IMR-90 (cell line): Measurements from ENCODE around the gene PTCH1.

Experiments
- BHLHE40 ChIP-seq: fragments of 150-350 bp; IDR thresholded peaks from 2 replicates; pipeline ENCODE4 v1.6.1; 2016; ENCODE audit warnings: mild to moderate bottlenecking, low read depth, low read length
- CEBPB ChIP-seq: IDR thresholded peaks from 2 replicates; pipeline ENCODE4 v1.6.1; 2012; ENCODE audit warnings: low read depth, low read length, improper control_type of control experiment
- CHD1 ChIP-seq: IDR thresholded peaks from 2 replicates; pipeline ENCODE4 v1.6.1; 2012; ENCODE audit warnings: low read depth, low read length, improper control_type of control experiment
- ELK1 ChIP-seq: fragments of 150-350 bp; IDR thresholded peaks from 2 replicates; pipeline ENCODE4 v1.6.1; 2016; ENCODE audit warnings: low read depth, mild to moderate bottlenecking, low read length, moderate library complexity, borderline replicate concordance
- FOS ChIP-seq: fragments of 150-350 bp; IDR thresholded peaks from 2 replicates; pipeline ENCODE4 v1.6.1; 2016; ENCODE audit warnings: low read depth, low read length
- POLR2A ChIP-seq: IDR thresholded peaks from 2 replicates; pipeline ENCODE4 v1.6.1; 2012; ENCODE audit warnings: mild to moderate bottlenecking, low read depth, low read length
- RAD21 ChIP-seq: IDR thresholded peaks from 2 replicates; pipeline ENCODE4 v1.6.1; 2012; ENCODE audit warnings: low read length, improper control_type of control experiment
- RCOR1 ChIP-seq: IDR thresholded peaks from 2 replicates; pipeline ENCODE4 v1.6.1; 2012; ENCODE audit warnings: mild to moderate bottlenecking, low read length, improper control_type of control experiment; ENCODE audit not compliant: insufficient replicate concordance
- SMC3 ChIP-seq: fragments of 150-350 bp; IDR thresholded peaks from 2 replicates; pipeline ENCODE4 v1.6.1; 2016; ENCODE audit warnings: low read depth, mild to moderate bottlenecking, antibody characterized with exemption, low read length, moderate library complexity
- TF ChIP-seq, protein P1 (sequence below): conservative IDR thresholded peaks from 2 replicates; pipeline ENCODE4 v1.5.1; 2012; ENCODE audit warnings: mild to moderate bottlenecking, low read depth, low read length, improper control_type of control experiment

GRCh38 chr9:95521699-95522098 lies 4.9 kb upstream of the PTCH1 start:
- TF ChIP-seq, protein P1, sequence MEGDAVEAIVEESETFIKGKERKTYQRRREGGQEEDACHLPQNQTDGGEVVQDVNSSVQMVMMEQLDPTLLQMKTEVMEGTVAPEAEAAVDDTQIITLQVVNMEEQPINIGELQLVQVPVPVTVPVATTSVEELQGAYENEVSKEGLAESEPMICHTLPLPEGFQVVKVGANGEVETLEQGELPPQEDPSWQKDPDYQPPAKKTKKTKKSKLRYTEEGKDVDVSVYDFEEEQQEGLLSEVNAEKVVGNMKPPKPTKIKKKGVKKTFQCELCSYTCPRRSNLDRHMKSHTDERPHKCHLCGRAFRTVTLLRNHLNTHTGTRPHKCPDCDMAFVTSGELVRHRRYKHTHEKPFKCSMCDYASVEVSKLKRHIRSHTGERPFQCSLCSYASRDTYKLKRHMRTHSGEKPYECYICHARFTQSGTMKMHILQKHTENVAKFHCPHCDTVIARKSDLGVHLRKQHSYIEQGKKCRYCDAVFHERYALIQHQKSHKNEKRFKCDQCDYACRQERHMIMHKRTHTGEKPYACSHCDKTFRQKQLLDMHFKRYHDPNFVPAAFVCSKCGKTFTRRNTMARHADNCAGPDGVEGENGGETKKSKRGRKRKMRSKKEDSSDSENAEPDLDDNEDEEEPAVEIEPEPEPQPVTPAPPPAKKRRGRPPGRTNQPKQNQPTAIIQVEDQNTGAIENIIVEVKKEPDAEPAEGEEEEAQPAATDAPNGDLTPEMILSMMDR, result no peak
- TF ChIP-seq CHD1 (no peak), RCOR1 (no peak), POLR2A (no peak), FOS (no peak), CEBPB (no peak), SMC3 (no peak), RAD21 (no peak), BHLHE40 (no peak), ELK1 (no peak)
